GM18867 (cell line): ENCODE measurements around the gene CNGA1.
"Not testable (repeated sequence)": the region's sequence is repeated elsewhere in the genome, so short reads cannot be mapped to it uniquely, and the experiment has no call there.

Experiments used
- ATAC-seq: cut with Tn5 transposase; IDR thresholded peaks from one replicate; pipeline ENCODE4 v1.9.1; 2021; ENCODE audit warnings: mild to moderate bottlenecking, moderate library complexity; ENCODE audit not compliant: unreplicated experiment

CNGA1 gene

GRCh38 chr4:48031802-48032525, 15.5 kb upstream of the CNGA1 start:
- ATAC-seq: no peak

GRCh38 chr4:48030470-48030869, 14.0 kb upstream of the CNGA1 start:
- no peak for ATAC-seq

GRCh38 chr4:48028696-48029095, 12.2 kb upstream of the CNGA1 start:
- peak; percentile 59 for ATAC-seq

GRCh38 chr4:48027653-48028052, 11.2 kb upstream of the CNGA1 start:
- peak; percentile 85 for ATAC-seq

- ATAC-seq: no peak
These were observed 8.5 kb upstream of the CNGA1 start for GRCh38 chr4:48025005-48025404.

GRCh38 chr4:48024522-48024921, 8.0 kb upstream of the CNGA1 start:
- ATAC-seq: no peak

GRCh38 chr4:48022192-48022799, 5.8 kb upstream of the CNGA1 start:
- ATAC-seq: no peak

- ATAC-seq: no peak
These were observed 4.6 kb upstream of the CNGA1 start for GRCh38 chr4:48021100-48021499.

- no peak for ATAC-seq
These were observed 1.6 kb upstream of the CNGA1 start for GRCh38 chr4:48018112-48018511.

- ATAC-seq: no peak
These were observed 659 bp upstream of the CNGA1 start for GRCh38 chr4:48017108-48017571.

GRCh38 chr4:48015678-48016077, 803 bp downstream of the CNGA1 start:
- ATAC-seq: no peak

- ATAC-seq: no peak
These were observed 1.3 kb downstream of the CNGA1 start for GRCh38 chr4:48015216-48015615.

GRCh38 chr4:48012824-48013223, 3.7 kb downstream of the CNGA1 start:
- no peak for ATAC-seq

- no peak for ATAC-seq
These were observed 4.8 kb downstream of the CNGA1 start for GRCh38 chr4:48011722-48012121.

GRCh38 chr4:48010906-48011305, 5.6 kb downstream of the CNGA1 start:
- ATAC-seq: not testable (repeated sequence)

GRCh38 chr4:48008021-48008596, 8.4 kb downstream of the CNGA1 start:
- no peak for ATAC-seq

- ATAC-seq: no peak
These were observed 10.7 kb downstream of the CNGA1 start for GRCh38 chr4:48005781-48006180.

GRCh38 chr4:48003568-48003967, 12.9 kb downstream of the CNGA1 start:
- not testable (repeated sequence) for ATAC-seq

- ATAC-seq: no peak
These were observed 14.2 kb downstream of the CNGA1 start for GRCh38 chr4:48002267-48002666.

GRCh38 chr4:47996021-47996420, 20.5 kb downstream of the CNGA1 start:
- ATAC-seq: no peak

GRCh38 chr4:47992475-47992874, 24.0 kb downstream of the CNGA1 start:
- ATAC-seq: not testable (repeated sequence)

GRCh38 chr4:47990145-47990544, 26.3 kb downstream of the CNGA1 start:
- no peak for ATAC-seq
